Measurements from ENCODE around the gene CCDC3. TPM values are rescaled to one million over a fixed set of nuclear protein-coding genes. Genes with fewer than 3 reads are reported as not detected.

The CCDC3 gene
- polyA plus RNA-seq, 2 of the 4 experiments (the other 2 are of a cell fraction), result 0.58 to 0.94 TPM

DNA sequence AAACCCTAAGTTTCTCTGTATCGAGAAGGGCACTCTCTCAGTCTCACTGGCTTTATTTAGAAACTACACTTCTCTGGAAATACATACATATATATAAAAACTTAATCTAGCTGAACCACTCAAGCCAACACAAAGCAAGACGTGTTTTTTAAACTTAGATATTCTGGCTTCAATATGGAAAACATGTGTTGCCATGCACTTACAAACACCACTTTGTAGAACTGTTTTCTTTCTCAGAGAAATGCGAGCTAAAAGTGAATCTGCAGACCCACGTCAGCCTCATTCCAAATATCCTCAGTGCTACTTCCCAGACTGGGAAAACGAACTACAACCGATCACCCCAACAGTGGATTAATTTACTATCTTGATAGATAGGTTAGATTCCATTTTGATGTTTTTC is 1.7 kb downstream of the CCDC3 start:
- CTCF ChIA-PET, result no interaction called here
- Histone ChIP-seq H3K4me2 (no peak overlapping the region), H3K27ac (no peak overlapping the region), H3K9me3 (no peaks in the 10 kb centered on the region), H3K4me3 (no peak overlapping the region), H3K4me1 (no peaks in the 10 kb centered on the region)
- POLR2A ChIA-PET, result no interaction called here
- WGBS (ENCODE audit: missing lambda C conversion rate), result 60% methylated on average over 6 of the region's 6 CpGs
- DNase-seq (ENCODE audit: low read depth in 1 of 2, low spot score in 1 of 2), result no peak
- no peak for FAIRE-seq
- no peak for ATAC-seq
- TF ChIP-seq TFCP2L1 (CRISPR knock-in tag; IDR thresholded peaks at IDR 0.05), result no peak
- TF ChIP-seq MYC (IDR thresholded peaks at IDR 0.05; ENCODE audit: borderline replicate concordance, low read length), result no peak
- TF ChIP-seq CHD4 (IDR thresholded peaks at IDR 0.05; ENCODE audit: borderline replicate concordance), result no peak
- no peak for TF ChIP-seq NFE2L2 (conservative IDR thresholded peaks at IDR 0.05; ENCODE audit: low read length)
- no peak for TF ChIP-seq MAZ (IDR thresholded peaks at IDR 0.05; ENCODE audit: borderline replicate concordance, low read depth, low read length)
- no peak for TF ChIP-seq RNF2 (IDR thresholded peaks at IDR 0.05; ENCODE audit: borderline replicate concordance, low read depth)
- TF ChIP-seq GATA3 (IDR thresholded peaks at IDR 0.05; ENCODE audit: borderline replicate concordance), result no peak
- TF ChIP-seq, protein P1, sequence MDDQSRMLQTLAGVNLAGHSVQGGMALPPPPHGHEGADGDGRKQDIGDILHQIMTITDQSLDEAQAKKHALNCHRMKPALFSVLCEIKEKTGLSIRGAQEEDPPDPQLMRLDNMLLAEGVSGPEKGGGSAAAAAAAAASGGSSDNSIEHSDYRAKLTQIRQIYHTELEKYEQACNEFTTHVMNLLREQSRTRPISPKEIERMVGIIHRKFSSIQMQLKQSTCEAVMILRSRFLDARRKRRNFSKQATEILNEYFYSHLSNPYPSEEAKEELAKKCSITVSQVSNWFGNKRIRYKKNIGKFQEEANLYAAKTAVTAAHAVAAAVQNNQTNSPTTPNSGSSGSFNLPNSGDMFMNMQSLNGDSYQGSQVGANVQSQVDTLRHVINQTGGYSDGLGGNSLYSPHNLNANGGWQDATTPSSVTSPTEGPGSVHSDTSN (IDR thresholded peaks at IDR 0.05), result no peak
- TF ChIP-seq POLR2AphosphoS2 (conservative IDR thresholded peaks at IDR 0.05; ENCODE audit: low read length), result no peak

- WGBS (ENCODE audit: missing lambda C conversion rate), result 48% methylated on average over 8 of the region's 8 CpGs
- no peak for FAIRE-seq
- CTCF ChIA-PET, result interaction anchor here (1.0 kb wide), 1 partner anchor 780 kb away, joined by 3 read pairs; no protein-coding TSS in a partner anchor
Observed at GRCh38 chr10:12995425-12995861, 6.1 kb downstream of the CCDC3 start.

GRCh38 chr10:12993595-12993994 is 7.9 kb downstream of the CCDC3 start:
- Histone ChIP-seq H3K27ac (no peak overlapping the region), H3K4me1 (no peaks in the 10 kb centered on the region), H3K9me3 (no peaks in the 10 kb centered on the region), H3K4me2 (no peak overlapping the region), H3K4me3 (no peak overlapping the region)
- 17% methylated on average over 8 of the region's 8 CpGs for WGBS (ENCODE audit: missing lambda C conversion rate)
- DNase-seq (ENCODE audit: low read depth in 1 of 2, low spot score in 1 of 2) (no peak), FAIRE-seq (no peak), ATAC-seq (no peak)
- ChIA-PET CTCF (interaction anchor here (0.6 kb wide), 2 partner anchors 91 to 220 kb away, joined by 3 to 5 read pairs; no protein-coding TSS in a partner anchor), POLR2A (no interaction called here)
- TF ChIP-seq RARB (CRISPR knock-in tag; IDR thresholded peaks at IDR 0.05) (no peak), REST (IDR thresholded peaks at IDR 0.05) (no peak), FOSL2 (IDR thresholded peaks at IDR 0.05) (no peak), FOSL2 (CRISPR knock-in tag; IDR thresholded peaks at IDR 0.05) (no peak), HMGXB4 (CRISPR knock-in tag; IDR thresholded peaks at IDR 0.05; ENCODE audit: borderline replicate concordance) (no peak), BHLHE40 (IDR thresholded peaks at IDR 0.05; ENCODE audit: low read depth, low read length) (no peak), RAD21 (conservative IDR thresholded peaks at IDR 0.05 in 1 of 2, IDR thresholded peaks at IDR 0.05 in 1 of 2) (no peak), JUNB (IDR thresholded peaks at IDR 0.05) (no peak), ZSCAN20 (CRISPR knock-in tag; IDR thresholded peaks at IDR 0.05) (no peak), ZFP36 (IDR thresholded peaks at IDR 0.05; ENCODE audit: borderline replicate concordance, partially characterized antibody) (no peak), RFX5 (IDR thresholded peaks at IDR 0.05) (no peak), NR3C1 (IDR thresholded peaks at IDR 0.05) (no peak), CBX8 (IDR thresholded peaks at IDR 0.05) (no peak), MAFK (IDR thresholded peaks at IDR 0.05; ENCODE audit: partially characterized antibody) (no peak), FOXS1 (CRISPR knock-in tag; IDR thresholded peaks at IDR 0.05) (no peak), CHD2 (IDR thresholded peaks at IDR 0.05; ENCODE audit: low read length, partially characterized antibody) (no peak), KDM1A (IDR thresholded peaks at IDR 0.05; ENCODE audit: low read depth) (no peak)

More at GRCh38 chr10:12995425-12995861, 6.1 kb downstream of the CCDC3 start:
- no peaks in the 10 kb centered on the region for H3K4me1 ChIP-seq
- no peak overlapping the region for H3K27ac ChIP-seq
- no peak for ATAC-seq
- H3K9me3 ChIP-seq, result no peaks in the 10 kb centered on the region
- no peak for DNase-seq (ENCODE audit: low read depth in 1 of 2, low spot score in 1 of 2)
- no peak overlapping the region for H3K4me3 ChIP-seq
- H3K4me2 ChIP-seq, result no peak overlapping the region
- TF ChIP-seq RAD21 (conservative IDR thresholded peaks at IDR 0.05 in 1 of 2, IDR thresholded peaks at IDR 0.05 in 1 of 2) (no peak), NFE2L2 (conservative IDR thresholded peaks at IDR 0.05; ENCODE audit: low read length) (no peak), CEBPB (IDR thresholded peaks at IDR 0.05) (no peak), TP53 (CRISPR knock-in tag; IDR thresholded peaks at IDR 0.05) (no peak), FOSL2 (IDR thresholded peaks at IDR 0.05) (no peak), FOSL2 (CRISPR knock-in tag; IDR thresholded peaks at IDR 0.05) (no peak), CBX2 (IDR thresholded peaks at IDR 0.05; ENCODE audit: borderline replicate concordance, low read depth) (no peak)
- TF ChIP-seq, protein P2, sequence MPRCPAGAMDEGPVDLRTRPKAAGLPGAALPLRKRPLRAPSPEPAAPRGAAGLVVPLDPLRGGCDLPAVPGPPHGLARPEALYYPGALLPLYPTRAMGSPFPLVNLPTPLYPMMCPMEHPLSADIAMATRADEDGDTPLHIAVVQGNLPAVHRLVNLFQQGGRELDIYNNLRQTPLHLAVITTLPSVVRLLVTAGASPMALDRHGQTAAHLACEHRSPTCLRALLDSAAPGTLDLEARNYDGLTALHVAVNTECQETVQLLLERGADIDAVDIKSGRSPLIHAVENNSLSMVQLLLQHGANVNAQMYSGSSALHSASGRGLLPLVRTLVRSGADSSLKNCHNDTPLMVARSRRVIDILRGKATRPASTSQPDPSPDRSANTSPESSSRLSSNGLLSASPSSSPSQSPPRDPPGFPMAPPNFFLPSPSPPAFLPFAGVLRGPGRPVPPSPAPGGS (IDR thresholded peaks at IDR 0.05), result no peak
- POLR2A ChIA-PET, result no interaction called here
